Nucleus accumbens (tissue), 56 donors: ENCODE results near the gene BTBD17.

Experiments
- DNase-seq, 56 donors: peaks; one replicate each; lab custom pipeline; 2025; lab: John Stamatoyannopoulos, UW

The BTBD17 gene

DNA sequence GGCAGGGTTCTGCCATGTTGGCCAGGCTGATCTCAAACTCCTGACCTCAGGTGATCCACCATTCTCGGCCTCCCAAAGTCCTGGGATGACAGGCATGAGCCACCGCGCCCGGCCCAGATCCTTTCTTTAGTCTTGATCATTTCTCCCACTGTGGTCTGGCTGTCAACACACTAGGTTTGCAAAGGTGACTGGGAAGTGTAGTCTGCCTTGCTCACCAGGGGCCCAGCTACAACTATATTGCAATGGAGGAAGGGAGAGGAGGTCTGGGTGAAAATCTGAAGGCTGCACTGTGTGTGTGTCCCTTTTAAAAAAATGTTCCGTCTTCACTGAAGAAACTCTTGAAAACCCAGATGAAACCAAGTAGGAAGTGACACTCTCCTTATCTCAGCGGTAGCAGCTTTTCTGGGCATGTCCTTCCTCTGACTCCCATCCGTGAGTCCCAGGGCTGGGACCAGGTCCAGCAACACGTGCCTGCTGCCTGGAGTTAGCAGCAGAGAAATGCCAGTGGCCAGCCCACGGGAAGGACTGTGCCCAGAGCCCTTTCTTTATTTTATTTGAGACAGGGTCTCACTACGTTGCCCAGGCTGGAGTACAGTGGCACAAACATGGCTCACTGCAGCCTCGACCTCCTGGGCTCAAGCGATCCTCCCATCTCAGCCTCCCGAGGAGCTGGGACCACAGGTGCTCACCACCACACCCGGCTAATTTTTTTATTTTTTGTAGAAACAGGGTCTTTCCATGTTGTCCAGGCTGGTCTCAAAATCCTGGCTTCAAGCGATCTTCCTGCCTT, 53.5 kb downstream of the BTBD17 start:
- no peak for DNase-seq
